AG04450 (cell line): ENCODE measurements around the gene TFPI. TPM values are rescaled to one million over a fixed set of nuclear protein-coding genes. Genes with fewer than 3 reads are reported as not detected.

ENCODE experiments used
- CTCF ChIA-PET: fragments of 300-600, 350-600 bp; formaldehyde crosslinking; extraction: SDS; loops from one replicate; lab custom pipeline; 2022; ENCODE audit warnings: antibody characterized with exemption, inconsistent platforms; lab: Charles Lee
- POLR2A ChIA-PET: fragments of 350-600 bp; formaldehyde crosslinking; extraction: SDS; loops from one replicate; lab custom pipeline; 2021; ENCODE audit warnings: antibody characterized with exemption, inconsistent platforms; lab: Yijun Ruan, JAX
- DNase-seq: peaks from one replicate; pipeline ENCODE4 v3.0.0-alpha.2; 2011; ENCODE audit warnings: low read depth, low spot score
- H3K27ac ChIP-seq: one replicate; pipeline ENCODE4 v1.5.1; 2012; ENCODE audit warnings: low read depth, low read length, control low read depth
- H3K27me3 ChIP-seq: one replicate; pipeline ENCODE4 v1.6.0; 2012; ENCODE audit warnings: low read length; ENCODE audit not compliant: control insufficient read depth, insufficient read depth
- H3K4me3 ChIP-seq: 2 replicates; pipeline ENCODE4 v1.5.1; 2011; ENCODE audit warnings: mild to moderate bottlenecking, low read depth, low read length, control low read depth
- H3K9me3 ChIP-seq: 2 replicates; pipeline ENCODE4 v1.5.1; 2012; ENCODE audit warnings: low read length; ENCODE audit not compliant: control insufficient read depth, insufficient read depth
- CTCF ChIP-seq: IDR thresholded peaks from 2 replicates; pipeline ENCODE4 v1.5.1; 2011; ENCODE audit warnings: low read depth, low read length, control low read depth, inconsistent platforms
- polyA plus RNA-seq: library from polyadenylated mRNA; depleted of rRNA; stranded (reverse); fragments of >200 nt; gene quantifications from 2 replicates; pipeline ENCODE4 v1.2.3, GENCODE V29; 2011

Gene TFPI
- polyA plus RNA-seq, 1 experiment: 91.2 TPM

- ChIA-PET CTCF (interaction anchor here (1.6 kb wide), 1 partner anchor 542 kb away, joined by 6 read pairs; no protein-coding TSS in a partner anchor), POLR2A (no interaction called here)
Measured at GRCh38 chr2:187445051-187445450, 109.2 kb downstream of the TFPI start.

DNA sequence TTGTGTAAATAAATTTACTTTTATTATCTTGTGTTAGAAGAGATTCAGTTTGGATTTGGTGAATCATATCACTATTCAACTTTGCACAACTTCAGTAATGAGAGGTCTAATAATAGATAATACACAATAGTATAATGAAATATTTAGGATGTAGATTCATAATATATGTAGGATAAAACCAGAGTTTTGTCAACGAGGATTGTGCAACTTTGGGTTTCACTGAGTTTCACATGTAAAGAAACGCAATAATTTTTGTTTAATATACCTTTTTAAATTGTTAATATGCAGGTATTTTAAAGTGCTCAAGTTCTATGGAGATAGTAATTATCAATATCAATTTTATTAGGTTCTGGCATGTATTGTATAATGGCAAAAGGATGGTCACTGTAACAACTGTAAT, 111.5 kb downstream of the TFPI start:
- DNase-seq: no peak
- H3K27me3 ChIP-seq: no peaks in the 10 kb centered on the region
- no peaks in the 10 kb centered on the region for H3K9me3 ChIP-seq
- H3K27ac ChIP-seq: no peak overlapping the region
- H3K4me3 ChIP-seq: no peak overlapping the region
- TF ChIP-seq CTCF: no peak; the same call in 1 of the 2 replicates
- ChIA-PET POLR2A (no interaction called here), CTCF (interaction anchor here (0.6 to 1.0 kb wide), 4 partner anchors 22 to 1463 kb away, joined by 3 to 4 read pairs (median 3); no protein-coding TSS in a partner anchor)

More at GRCh38 chr2:187445051-187445450, 109.2 kb downstream of the TFPI start:
- TF ChIP-seq CTCF: no peak
- H3K4me3 ChIP-seq: no peak overlapping the region
- no peaks in the 10 kb centered on the region for H3K27me3 ChIP-seq
- H3K9me3 ChIP-seq: no peaks in the 10 kb centered on the region
- H3K27ac ChIP-seq: no peak overlapping the region
- DNase-seq: no peak

GRCh38 chr2:187442378-187442777, 111.9 kb downstream of the TFPI start:
- DNase-seq: no peak
- no peak overlapping the region for H3K27ac ChIP-seq
- H3K27me3 ChIP-seq: no peaks in the 10 kb centered on the region
- CTCF ChIA-PET: interaction anchor here (0.6 to 1.0 kb wide), 4 partner anchors 22 to 1462 kb away, joined by 3 to 4 read pairs (median 3); no protein-coding TSS in a partner anchor
- POLR2A ChIA-PET: no interaction called here
- no peaks in the 10 kb centered on the region for H3K9me3 ChIP-seq
- H3K4me3 ChIP-seq: no peak overlapping the region
- TF ChIP-seq CTCF: peak; percentile 19

GRCh38 chr2:187440101-187440675, 114.0 kb downstream of the TFPI start:
- DNase-seq: no peak

More at GRCh38 chr2:187440101-187440675, 114.0 kb downstream of the TFPI start:
- TF ChIP-seq CTCF: no peak
- ChIA-PET POLR2A (no interaction called here), CTCF (interaction anchor here (0.6 to 0.8 kb wide), 3 partner anchors 44 to 704 kb away, joined by 3 to 4 read pairs (median 4); no protein-coding TSS in a partner anchor)
- no peak overlapping the region for H3K4me3 ChIP-seq
- no peaks in the 10 kb centered on the region for H3K9me3 ChIP-seq
- no peaks in the 10 kb centered on the region for H3K27me3 ChIP-seq
- H3K27ac ChIP-seq: no peak overlapping the region
